DOHH2 (cell line): ENCODE data around the gene PML.

ENCODE experiments used
- H3F3A ChIP-seq: fragments of 200-600 bp; sonication (generic), shearing (Covaris generic); 2 replicates; pipeline ENCODE4 v1.6.0; 2016; ENCODE audit warnings: antibody characterized with exemption, mild to moderate bottlenecking; ENCODE audit not compliant: control insufficient read depth, insufficient read depth
- H3K27ac ChIP-seq: fragments of 200-600 bp; sonication (generic); 2 replicates; pipeline ENCODE4 v1.5.1; 2014; ENCODE audit warnings: low read depth, mild to moderate bottlenecking, low read length, moderate library complexity
- H3K27me3 ChIP-seq: fragments of 200-600 bp; sonication (generic); 2 replicates; pipeline ENCODE4 v1.6.1; 2014; ENCODE audit warnings: mild to moderate bottlenecking, low read length, mixed read lengths; ENCODE audit not compliant: control insufficient read depth
- H3K36me3 ChIP-seq: fragments of 200-600 bp; sonication (generic); 2 replicates; pipeline ENCODE4 v1.6.1; 2014; ENCODE audit warnings: mild to moderate bottlenecking, low read length, moderate library complexity, mixed read lengths; ENCODE audit not compliant: control insufficient read depth
- H3K4me1 ChIP-seq: fragments of 200-600 bp; sonication (generic); 2 replicates; pipeline ENCODE4 v1.6.1; 2014; ENCODE audit warnings: mild to moderate bottlenecking, low read length, mixed read lengths; ENCODE audit not compliant: control insufficient read depth
- H3K4me2 ChIP-seq: fragments of 200-600 bp; sonication (generic); 2 replicates; pipeline ENCODE4 v1.6.0; 2014; ENCODE audit warnings: mild to moderate bottlenecking, low read length, moderate library complexity
- H3K4me3 ChIP-seq: fragments of 200-600 bp; sonication (generic); 2 replicates; pipeline ENCODE4 v1.5.1; 2014; ENCODE audit warnings: mild to moderate bottlenecking, low read length, mixed read lengths
- H3K79me2 ChIP-seq: fragments of 200-600 bp; sonication (generic); 2 replicates; pipeline ENCODE4 v1.6.1; 2014; ENCODE audit warnings: mild to moderate bottlenecking, low read length, mixed read lengths; ENCODE audit not compliant: control insufficient read depth
- H3K9me2 ChIP-seq: fragments of 200-600 bp; sonication (generic); replicated peaks from 2 replicates; pipeline ENCODE4 v1.6.1; 2014; ENCODE audit warnings: mild to moderate bottlenecking, low read length, mixed read lengths; ENCODE audit not compliant: control insufficient read depth
- H3K9me3 ChIP-seq: fragments of 200-600 bp; sonication (generic); 2 replicates; pipeline ENCODE4 v1.6.1; 2014; ENCODE audit warnings: antibody characterized with exemption, low read length, mixed read lengths; ENCODE audit not compliant: control insufficient read depth, insufficient read depth
- H4K20me1 ChIP-seq: fragments of 200-600 bp; sonication (generic); 2 replicates; pipeline ENCODE4 v1.6.0; 2014; ENCODE audit warnings: low read depth, mild to moderate bottlenecking, antibody characterized with exemption, low read length, moderate library complexity; ENCODE audit not compliant: control insufficient read depth, insufficient read depth
- EZH2phosphoT487 ChIP-seq: fragments of 200-600 bp; sonication (generic); IDR thresholded peaks from 2 replicates; pipeline ENCODE4 v1.6.1; 2017; ENCODE audit warnings: borderline replicate concordance, mild to moderate bottlenecking, antibody characterized with exemption, low read length, moderate library complexity, mixed read lengths
- TF ChIP-seq, protein P1 (sequence below): fragments of 200-600 bp; sonication (generic); IDR thresholded peaks from one replicate; pipeline ENCODE4 v1.5.1; 2014; ENCODE audit warnings: antibody characterized with exemption, mild to moderate bottlenecking, low read depth, low read length; ENCODE audit not compliant: poor library complexity, severe bottlenecking

PML gene

DNA sequence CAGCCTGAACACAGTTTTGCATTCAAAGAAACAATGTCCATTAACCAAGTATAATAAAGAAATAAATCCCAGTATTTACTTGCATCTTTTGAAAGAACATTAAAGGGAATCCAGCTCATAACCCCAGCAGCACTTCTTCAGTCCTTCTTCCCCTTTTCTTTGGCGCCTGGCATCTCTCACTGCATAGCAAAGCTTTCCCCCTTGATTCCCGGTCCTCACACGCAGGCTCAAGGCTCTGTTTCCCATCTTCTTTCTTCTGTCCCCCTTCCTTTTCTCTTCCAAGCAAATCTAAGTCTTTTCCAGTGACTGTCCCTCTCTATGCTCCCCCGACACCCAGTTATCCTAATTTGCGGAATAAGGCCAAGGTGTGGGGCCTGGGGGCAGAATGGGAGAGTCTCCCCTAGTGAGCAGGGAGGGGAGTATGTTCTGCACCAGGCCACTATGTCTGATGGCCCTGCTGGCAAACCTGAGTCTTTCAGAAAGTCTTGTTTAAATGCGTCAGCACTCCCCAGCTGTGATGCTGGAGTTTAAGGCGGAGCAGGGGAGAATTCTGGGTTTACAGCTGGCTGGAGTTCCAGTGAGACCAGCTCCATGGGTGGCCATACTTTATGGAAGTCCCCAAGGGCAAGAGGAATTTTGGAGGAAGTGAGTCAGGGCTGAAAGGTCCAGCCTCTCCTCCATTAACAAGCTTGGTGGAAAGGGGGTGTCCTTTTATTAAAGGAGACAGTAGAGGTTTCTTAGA, 45.8 kb downstream of the PML start:
- no peaks in the 10 kb centered on the region for H3K36me3 ChIP-seq
- H3K4me2 ChIP-seq: no peak overlapping the region
- TF ChIP-seq EZH2phosphoT487: no peak
- TF ChIP-seq, protein P1, sequence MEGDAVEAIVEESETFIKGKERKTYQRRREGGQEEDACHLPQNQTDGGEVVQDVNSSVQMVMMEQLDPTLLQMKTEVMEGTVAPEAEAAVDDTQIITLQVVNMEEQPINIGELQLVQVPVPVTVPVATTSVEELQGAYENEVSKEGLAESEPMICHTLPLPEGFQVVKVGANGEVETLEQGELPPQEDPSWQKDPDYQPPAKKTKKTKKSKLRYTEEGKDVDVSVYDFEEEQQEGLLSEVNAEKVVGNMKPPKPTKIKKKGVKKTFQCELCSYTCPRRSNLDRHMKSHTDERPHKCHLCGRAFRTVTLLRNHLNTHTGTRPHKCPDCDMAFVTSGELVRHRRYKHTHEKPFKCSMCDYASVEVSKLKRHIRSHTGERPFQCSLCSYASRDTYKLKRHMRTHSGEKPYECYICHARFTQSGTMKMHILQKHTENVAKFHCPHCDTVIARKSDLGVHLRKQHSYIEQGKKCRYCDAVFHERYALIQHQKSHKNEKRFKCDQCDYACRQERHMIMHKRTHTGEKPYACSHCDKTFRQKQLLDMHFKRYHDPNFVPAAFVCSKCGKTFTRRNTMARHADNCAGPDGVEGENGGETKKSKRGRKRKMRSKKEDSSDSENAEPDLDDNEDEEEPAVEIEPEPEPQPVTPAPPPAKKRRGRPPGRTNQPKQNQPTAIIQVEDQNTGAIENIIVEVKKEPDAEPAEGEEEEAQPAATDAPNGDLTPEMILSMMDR: no peak
- H3K27ac ChIP-seq: no peak overlapping the region
- no peaks in the 10 kb centered on the region for H3K79me2 ChIP-seq
- H3K4me1 ChIP-seq: no peaks in the 10 kb centered on the region
- H3K9me3 ChIP-seq: no peaks in the 10 kb centered on the region
- H3K9me2 ChIP-seq: no peaks in the 10 kb centered on the region
- H4K20me1 ChIP-seq: no peaks in the 10 kb centered on the region; the same call in 1 of the 2 replicates
- no peak overlapping the region for H3K4me3 ChIP-seq
- no peaks in the 10 kb centered on the region for H3F3A ChIP-seq
- H3K27me3 ChIP-seq: no peaks in the 10 kb centered on the region

DNA sequence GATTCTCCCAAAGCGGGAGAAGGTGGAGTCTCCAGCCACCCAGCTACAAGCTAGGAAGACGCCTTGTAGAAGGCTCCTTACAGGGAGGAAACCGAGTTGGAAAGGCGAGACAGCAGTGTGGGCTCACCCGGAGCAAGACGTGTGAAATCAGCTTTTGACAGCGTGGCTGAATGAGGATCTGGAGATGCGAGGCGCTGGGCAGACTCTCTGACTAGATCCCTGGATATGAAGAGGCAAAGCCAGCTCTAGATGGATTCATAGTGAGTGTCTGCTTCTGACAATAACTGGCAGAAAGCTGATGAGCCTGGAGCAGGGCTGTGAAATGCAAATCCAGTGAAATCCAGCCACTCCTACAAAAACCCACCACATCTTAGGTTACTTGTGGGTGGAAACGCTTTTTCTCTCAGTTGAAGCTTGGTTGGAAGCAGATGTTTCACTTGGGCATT, 46.8 kb downstream of the PML start:
- TF ChIP-seq, protein P1: no peak
- no peak for TF ChIP-seq EZH2phosphoT487
- no peaks in the 10 kb centered on the region; the same call in 1 of the 2 replicates for H4K20me1 ChIP-seq
- no peak overlapping the region for H3K4me2 ChIP-seq
- H3K79me2 ChIP-seq: no peaks in the 10 kb centered on the region
- H3F3A ChIP-seq: no peaks in the 10 kb centered on the region
- H3K36me3 ChIP-seq: no peaks in the 10 kb centered on the region
- H3K4me1 ChIP-seq: no peaks in the 10 kb centered on the region
- H3K9me2 ChIP-seq: no peaks in the 10 kb centered on the region
- H3K27ac ChIP-seq: no peak overlapping the region
- no peaks in the 10 kb centered on the region for H3K9me3 ChIP-seq
- H3K4me3 ChIP-seq: no peak overlapping the region
- H3K27me3 ChIP-seq: no peaks in the 10 kb centered on the region

DNA sequence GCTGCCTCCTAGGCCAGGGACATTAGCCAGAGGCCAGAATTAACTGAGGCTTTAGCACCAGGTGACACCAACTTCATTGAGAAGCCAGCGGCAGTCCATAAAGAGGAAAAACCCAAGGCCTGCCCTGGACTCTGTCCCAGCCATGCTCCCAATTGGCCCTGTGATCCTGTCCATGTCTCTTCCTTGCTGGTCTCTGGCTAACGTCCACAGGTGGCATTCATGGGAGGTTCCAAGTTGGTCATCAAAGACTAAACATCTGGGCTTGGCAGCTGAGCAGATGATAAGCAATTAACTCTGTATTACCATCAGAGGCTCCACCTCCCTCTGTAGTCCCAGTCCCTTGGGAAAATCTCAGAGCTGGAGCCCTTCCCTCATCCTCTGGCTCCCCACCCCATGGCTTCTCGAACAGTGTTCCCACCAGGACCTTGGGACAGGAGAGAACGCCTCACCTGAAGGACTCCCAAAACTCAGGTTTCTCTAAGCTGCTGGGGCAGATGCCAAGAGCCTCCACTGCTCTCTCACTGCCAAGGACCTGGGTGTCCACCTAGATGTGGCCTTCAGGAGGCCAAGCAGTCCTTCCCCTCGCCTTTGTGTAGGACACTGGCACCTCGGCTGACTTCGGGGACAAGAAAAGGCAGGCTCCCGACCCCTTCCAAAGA, 47.4 kb downstream of the PML start:
- TF ChIP-seq, protein P1: no peak
- TF ChIP-seq EZH2phosphoT487: no peak
- H4K20me1 ChIP-seq: no peaks in the 10 kb centered on the region
- no peaks in the 10 kb centered on the region for H3K79me2 ChIP-seq
- H3K4me3 ChIP-seq: no peak overlapping the region
- H3K4me1 ChIP-seq: no peaks in the 10 kb centered on the region
- H3K36me3 ChIP-seq: no peaks in the 10 kb centered on the region
- no peaks in the 10 kb centered on the region for H3K9me2 ChIP-seq
- H3K27ac ChIP-seq: no peak overlapping the region
- H3K27me3 ChIP-seq: peaks cover 4% of the 10 kb centered on the region; the same call in 1 of the 2 replicates
- H3F3A ChIP-seq: no peaks in the 10 kb centered on the region
- H3K9me3 ChIP-seq: no peaks in the 10 kb centered on the region
- no peak overlapping the region for H3K4me2 ChIP-seq
